Breast epithelium (tissue), 4 donors: ENCODE results near the gene KCNQ2. TPM values are rescaled to one million over a fixed set of nuclear protein-coding genes. Genes with fewer than 3 reads are reported as not detected.

Source experiments
- DNase-seq, 2 donors: peaks; one replicate each; pipeline ENCODE4 v3.0.0-alpha.2; 2019; ENCODE audit warnings: low spot score in 2 of 2
- H3K27ac ChIP-seq, 2 donors: fragments of 200-600 bp; sonication (generic) in 1 of 2; one replicate each; pipeline ENCODE4 v1.5.1; 2016 to 2019; ENCODE audit warnings: mild to moderate bottlenecking in 1 of 2
- H3K27me3 ChIP-seq, 2 donors: fragments of 200-600 bp; sonication (generic) in 1 of 2; one replicate each; pipeline versions ENCODE4 v1.5.1 to v1.6.0; 2017 to 2019; ENCODE audit warnings: control low read depth in 1 of 2, mild to moderate bottlenecking in 1 of 2
- H3K36me3 ChIP-seq: fragments of 200-600 bp; one replicate; pipeline ENCODE4 v1.5.1; 2019
- H3K4me1 ChIP-seq, 2 donors: fragments of 200-600 bp; sonication (generic); one replicate each; pipeline ENCODE4 v1.5.1; 2016 to 2019; ENCODE audit warnings: control low read depth in 1 of 2
- H3K4me3 ChIP-seq, 3 donors: fragments of 200-600 bp; sonication (generic); 1 replicate in 2 of 3; 2 replicates in 1 of 3; pipeline ENCODE4 v1.5.1; 2016 to 2019; ENCODE audit warnings: mild to moderate bottlenecking in 3 of 3, moderate library complexity in 2 of 3
- H3K9me3 ChIP-seq, 2 donors: fragments of 200-600 bp; sonication (generic) in 1 of 2; one replicate each; pipeline ENCODE4 v1.5.1; 2016 to 2019; ENCODE audit warnings: control low read depth in 1 of 2
- CTCF ChIP-seq, 3 donors: fragments of 450-650 bp; IDR thresholded peaks; one replicate each; pipeline ENCODE4 v1.5.1; 2016 to 2017; ENCODE audit warnings: antibody characterized with exemption in 3 of 3, mild to moderate bottlenecking in 3 of 3, moderate library complexity in 3 of 3
- POLR2A ChIP-seq: fragments of 450-650 bp; IDR thresholded peaks from one replicate; pipeline ENCODE4 v1.6.1; 2016; ENCODE audit warnings: antibody characterized with exemption, mild to moderate bottlenecking, moderate library complexity
- POLR2AphosphoS5 ChIP-seq, 3 donors: sonication (generic); formaldehyde crosslinking; IDR thresholded peaks; one replicate each; pipeline ENCODE4 v1.6.1; 2017; ENCODE audit warnings: antibody characterized with exemption in 3 of 3
- intact Hi-C: fragments of 100-400 bp; cut with DNase I; formaldehyde crosslinking; loops from one replicate; pipeline ENCODE4 v1.15.1; 2023; ENCODE audit warnings: low total_unique reads
- total RNA-seq, 3 donors: library from RNA; depleted of rRNA; stranded (reverse); fragments of >200 nt; gene quantifications; one replicate each; pipeline ENCODE4 v1.1.0, GENCODE V29; 2016

KCNQ2 gene
- total RNA-seq, 3 donors from 2014 or later = not detected

- Histone ChIP-seq H3K9me3 (peaks cover 0 to 4% of the 10 kb centered on the region in 2 donors), H3K4me3 (no peak overlapping the region), H3K4me1 (no peaks in the 10 kb centered on the region), H3K27ac (no peak overlapping the region), H3K27me3 (peaks cover 0 to 90% of the 10 kb centered on the region in 2 donors), H3K36me3 (no peaks in the 10 kb centered on the region)
- no peak for DNase-seq
- intact Hi-C loops = no loop called here
- no peak for TF ChIP-seq CTCF (IDR thresholded peaks at IDR 0.05)
- TF ChIP-seq POLR2AphosphoS5 (IDR thresholded peaks at IDR 0.05) = no peak
- no peak for TF ChIP-seq POLR2A
Observed at GRCh38 chr20:63420359-63421093, 51.9 kb downstream of the KCNQ2 start.

- no peak overlapping the region for H3K4me3 ChIP-seq
- no peak overlapping the region for H3K27ac ChIP-seq
- DNase-seq = no peak
- H3K4me1 ChIP-seq = no peaks in the 10 kb centered on the region
- no peaks in the 10 kb centered on the region for H3K36me3 ChIP-seq
- H3K27me3 ChIP-seq = peaks cover 0 to 93% of the 10 kb centered on the region in 2 donors
- TF ChIP-seq POLR2A (no peak), CTCF (IDR thresholded peaks at IDR 0.05) (no peak), POLR2AphosphoS5 (IDR thresholded peaks at IDR 0.05) (no peak)
- no peaks in the 10 kb centered on the region for H3K9me3 ChIP-seq
- intact Hi-C loops = no loop called here
Observed at GRCh38 chr20:63419299-63419698, 53.2 kb downstream of the KCNQ2 start.

GRCh38 chr20:63418617-63419016, 53.8 kb downstream of the KCNQ2 start:
- H3K4me1 ChIP-seq = no peaks in the 10 kb centered on the region
- no peaks in the 10 kb centered on the region for H3K9me3 ChIP-seq
- DNase-seq = no peak
- intact Hi-C loops = no loop called here
- no peak overlapping the region for H3K27ac ChIP-seq
- H3K36me3 ChIP-seq = no peaks in the 10 kb centered on the region
- H3K4me3 ChIP-seq = no peak overlapping the region
- no peak for TF ChIP-seq CTCF (IDR thresholded peaks at IDR 0.05)
- no peak for TF ChIP-seq POLR2A
- TF ChIP-seq POLR2AphosphoS5 (IDR thresholded peaks at IDR 0.05) = no peak
- peaks cover 0 to 95% of the 10 kb centered on the region in 2 donors for H3K27me3 ChIP-seq

- Histone ChIP-seq H3K9me3 (no peaks in the 10 kb centered on the region), H3K27ac (no peak overlapping the region), H3K4me1 (no peaks in the 10 kb centered on the region), H3K4me3 (no peak overlapping the region), H3K36me3 (no peaks in the 10 kb centered on the region), H3K27me3 (peaks cover 0 to 95% of the 10 kb centered on the region in 2 donors)
- intact Hi-C loops = no loop called here
- TF ChIP-seq POLR2AphosphoS5 (IDR thresholded peaks at IDR 0.05) (no peak), CTCF (IDR thresholded peaks at IDR 0.05) (no peak)
- no peak for DNase-seq
Observed at GRCh38 chr20:63417738-63418120, 54.7 kb downstream of the KCNQ2 start.

- DNase-seq = no peak
- TF ChIP-seq POLR2A (no peak), CTCF (IDR thresholded peaks at IDR 0.05) (no peak), POLR2AphosphoS5 (IDR thresholded peaks at IDR 0.05) (no peak)
- Histone ChIP-seq H3K9me3 (no peaks in the 10 kb centered on the region), H3K4me1 (no peaks in the 10 kb centered on the region), H3K4me3 (no peak overlapping the region), H3K27ac (no peak overlapping the region), H3K27me3 (peaks cover 0 to 95% of the 10 kb centered on the region in 2 donors), H3K36me3 (no peaks in the 10 kb centered on the region)
- intact Hi-C loops = no loop called here
Observed at GRCh38 chr20:63417097-63417737, 55.2 kb downstream of the KCNQ2 start.
